NT2/D1 (cell line): ENCODE measurements around the gene RAB40B.

Experiments used
- SUZ12 ChIP-seq: IDR thresholded peaks from 2 replicates; pipeline ENCODE4 v1.6.1; 2011; ENCODE audit not compliant: insufficient read length, insufficient read depth; ENCODE audit errors: extremely low read depth
- YY1 ChIP-seq: IDR thresholded peaks from 2 replicates; pipeline ENCODE4 v1.6.1; 2011; ENCODE audit not compliant: insufficient read length, insufficient read depth
- ZNF274 ChIP-seq: IDR thresholded peaks from 2 replicates; pipeline ENCODE4 v1.6.1; 2011; ENCODE audit warnings: mild to moderate bottlenecking, low read depth, low read length

GRCh38 chr17:82638183-82638773, 60.2 kb downstream of the RAB40B start:
- no peak for TF ChIP-seq ZNF274
- no peak for TF ChIP-seq YY1
- TF ChIP-seq SUZ12, result no peak
